Measurements from ENCODE around the gene STARD13.

STARD13 gene

GRCh38 chr13:33132644-33133440, 152.7 kb downstream of the STARD13 start:
- WGBS (ENCODE audit: extremely low coverage, insufficient coverage, low lambda C conversion rate) = no CpG with 5 or more reads among the region's 1 CpG
- Histone ChIP-seq H3K36me3 (ENCODE audit: control insufficient read depth, insufficient read depth, low read length) (no peaks in the 10 kb centered on the region), H3K4me3 (ENCODE audit: low read length) (no peak overlapping the region), H4K8ac (ENCODE audit: low read depth, low read length) (no peak overlapping the region), H2BK5ac (ENCODE audit: low read length) (no peak overlapping the region), H3K56ac (ENCODE audit: low read length) (no peak overlapping the region), H3K79me1 (ENCODE audit: low read length) (no peaks in the 10 kb centered on the region), H3K79me2 (ENCODE audit: control insufficient read depth, insufficient read depth, low read length) (no peaks in the 10 kb centered on the region), H2AK5ac (ENCODE audit: low read length) (no peak overlapping the region), H3K4ac (ENCODE audit: low read depth, low read length) (no peak overlapping the region), H3K27ac (ENCODE audit: low read depth, low read length) (no peak overlapping the region), H2BK15ac (replicated peaks; ENCODE audit: low read depth) (no peak overlapping the region), H2BK120ac (ENCODE audit: low read depth, low read length) (no peak overlapping the region), H3K27me3 (ENCODE audit: insufficient read depth, low read length, poor library complexity) (no peaks in the 10 kb centered on the region), H3K4me2 (ENCODE audit: low read length) (no peak overlapping the region), H3K18ac (ENCODE audit: low read length) (no peak overlapping the region), H3K9ac (ENCODE audit: low read length) (no peak overlapping the region), H4K5ac (ENCODE audit: low read length) (no peak overlapping the region), H3K4me1 (ENCODE audit: control insufficient read depth, low read depth, low read length) (no peaks in the 10 kb centered on the region), H3K23ac (ENCODE audit: low read length) (no peak overlapping the region)
- DNase-seq = no peak

GRCh38 chr13:33129886-33130285, 155.7 kb downstream of the STARD13 start:
- Histone ChIP-seq H4K5ac (ENCODE audit: low read length) (no peak overlapping the region), H4K8ac (ENCODE audit: low read depth, low read length) (no peak overlapping the region), H2BK120ac (ENCODE audit: low read depth, low read length) (no peak overlapping the region), H3K4me1 (ENCODE audit: control insufficient read depth, low read depth, low read length) (no peaks in the 10 kb centered on the region), H3K79me2 (ENCODE audit: control insufficient read depth, insufficient read depth, low read length) (no peaks in the 10 kb centered on the region), H3K56ac (ENCODE audit: low read length) (no peak overlapping the region), H3K23ac (ENCODE audit: low read length) (no peak overlapping the region), H3K27me3 (ENCODE audit: insufficient read depth, low read length, poor library complexity) (no peaks in the 10 kb centered on the region), H3K9ac (ENCODE audit: low read length) (no peak overlapping the region), H2BK15ac (replicated peaks; ENCODE audit: low read depth) (no peak overlapping the region), H3K18ac (ENCODE audit: low read length) (no peak overlapping the region), H3K4me3 (ENCODE audit: low read length) (no peak overlapping the region), H2AK5ac (ENCODE audit: low read length) (no peak overlapping the region), H3K27ac (ENCODE audit: low read depth, low read length) (no peak overlapping the region), H3K36me3 (ENCODE audit: control insufficient read depth, insufficient read depth, low read length) (no peaks in the 10 kb centered on the region), H3K79me1 (ENCODE audit: low read length) (no peaks in the 10 kb centered on the region), H2BK5ac (ENCODE audit: low read length) (no peak overlapping the region), H3K4ac (ENCODE audit: low read depth, low read length) (no peak overlapping the region), H3K4me2 (ENCODE audit: low read length) (no peak overlapping the region)
- DNase-seq = no peak
- WGBS (ENCODE audit: extremely low coverage, insufficient coverage, low lambda C conversion rate) = no CpG with 5 or more reads among the region's 20 CpGs

GRCh38 chr13:33129094-33129832, 156.3 kb downstream of the STARD13 start:
- Histone ChIP-seq H3K27ac (ENCODE audit: low read depth, low read length) (no peak overlapping the region), H4K5ac (ENCODE audit: low read length) (no peak overlapping the region), H3K4me1 (ENCODE audit: control insufficient read depth, low read depth, low read length) (peaks cover under 1% of the 10 kb centered on the region), H2BK120ac (ENCODE audit: low read depth, low read length) (no peak overlapping the region), H3K4me3 (ENCODE audit: low read length) (no peak overlapping the region), H2BK15ac (replicated peaks; ENCODE audit: low read depth) (no peak overlapping the region), H4K8ac (ENCODE audit: low read depth, low read length) (no peak overlapping the region), H3K79me1 (ENCODE audit: low read length) (no peaks in the 10 kb centered on the region), H2AK5ac (ENCODE audit: low read length) (no peak overlapping the region), H3K18ac (ENCODE audit: low read length) (no peak overlapping the region), H3K27me3 (ENCODE audit: insufficient read depth, low read length, poor library complexity) (no peaks in the 10 kb centered on the region), H3K79me2 (ENCODE audit: control insufficient read depth, insufficient read depth, low read length) (no peaks in the 10 kb centered on the region), H3K9ac (ENCODE audit: low read length) (no peak overlapping the region), H3K23ac (ENCODE audit: low read length) (no peak overlapping the region), H3K56ac (ENCODE audit: low read length) (no peak overlapping the region), H3K4me2 (ENCODE audit: low read length) (no peak overlapping the region), H3K4ac (ENCODE audit: low read depth, low read length) (no peak overlapping the region), H2BK5ac (ENCODE audit: low read length) (no peak overlapping the region), H3K36me3 (ENCODE audit: control insufficient read depth, insufficient read depth, low read length) (no peaks in the 10 kb centered on the region)
- WGBS (ENCODE audit: extremely low coverage, insufficient coverage, low lambda C conversion rate) = no CpG with 5 or more reads among the region's 20 CpGs
- no peak for DNase-seq

- no peak overlapping the region for H3K18ac ChIP-seq (ENCODE audit: low read length)
- H3K4ac ChIP-seq (ENCODE audit: low read depth, low read length) = no peak overlapping the region
- H2BK5ac ChIP-seq (ENCODE audit: low read length) = no peak overlapping the region
- no peaks in the 10 kb centered on the region for H3K79me1 ChIP-seq (ENCODE audit: low read length)
- no peak for DNase-seq
- no peak overlapping the region for H2AK5ac ChIP-seq (ENCODE audit: low read length)
- no peak overlapping the region for H3K56ac ChIP-seq (ENCODE audit: low read length)
- H2BK120ac ChIP-seq (ENCODE audit: low read depth, low read length) = no peak overlapping the region
- no peak overlapping the region for H3K4me2 ChIP-seq (ENCODE audit: low read length)
- H3K4me3 ChIP-seq (ENCODE audit: low read length) = no peak overlapping the region
- no peak overlapping the region for H2BK15ac ChIP-seq (replicated peaks; ENCODE audit: low read depth)
- no peaks in the 10 kb centered on the region for H3K27me3 ChIP-seq (ENCODE audit: insufficient read depth, low read length, poor library complexity)
- H3K36me3 ChIP-seq (ENCODE audit: control insufficient read depth, insufficient read depth, low read length) = no peaks in the 10 kb centered on the region
- no peak overlapping the region for H3K27ac ChIP-seq (ENCODE audit: low read depth, low read length)
- WGBS (ENCODE audit: extremely low coverage, insufficient coverage, low lambda C conversion rate) = no CpG with 5 or more reads among the region's 4 CpGs
- H4K8ac ChIP-seq (ENCODE audit: low read depth, low read length) = no peak overlapping the region
- no peak overlapping the region for H3K9ac ChIP-seq (ENCODE audit: low read length)
- H4K5ac ChIP-seq (ENCODE audit: low read length) = no peak overlapping the region
- no peaks in the 10 kb centered on the region for H3K79me2 ChIP-seq (ENCODE audit: control insufficient read depth, insufficient read depth, low read length)
- H3K4me1 ChIP-seq (ENCODE audit: control insufficient read depth, low read depth, low read length) = peaks cover 10% of the 10 kb centered on the region
- no peak overlapping the region for H3K23ac ChIP-seq (ENCODE audit: low read length)
Observed at GRCh38 chr13:33128134-33128533, 157.4 kb downstream of the STARD13 start.

- Histone ChIP-seq H4K8ac (ENCODE audit: low read depth, low read length) (no peak overlapping the region), H3K18ac (ENCODE audit: low read length) (no peak overlapping the region), H3K23ac (ENCODE audit: low read length) (no peak overlapping the region), H3K4me3 (ENCODE audit: low read length) (no peak overlapping the region), H2AK5ac (ENCODE audit: low read length) (no peak overlapping the region), H3K4ac (ENCODE audit: low read depth, low read length) (no peak overlapping the region), H3K27me3 (ENCODE audit: insufficient read depth, low read length, poor library complexity) (no peaks in the 10 kb centered on the region), H4K5ac (ENCODE audit: low read length) (no peak overlapping the region), H3K56ac (ENCODE audit: low read length) (no peak overlapping the region), H3K79me2 (ENCODE audit: control insufficient read depth, insufficient read depth, low read length) (no peaks in the 10 kb centered on the region), H3K9ac (ENCODE audit: low read length) (no peak overlapping the region), H3K27ac (ENCODE audit: low read depth, low read length) (no peak overlapping the region), H3K36me3 (ENCODE audit: control insufficient read depth, insufficient read depth, low read length) (no peaks in the 10 kb centered on the region), H3K79me1 (ENCODE audit: low read length) (no peaks in the 10 kb centered on the region), H2BK5ac (ENCODE audit: low read length) (no peak overlapping the region), H3K4me1 (ENCODE audit: control insufficient read depth, low read depth, low read length) (peaks cover 11% of the 10 kb centered on the region), H2BK120ac (ENCODE audit: low read depth, low read length) (no peak overlapping the region), H3K4me2 (ENCODE audit: low read length) (no peak overlapping the region), H2BK15ac (replicated peaks; ENCODE audit: low read depth) (no peak overlapping the region)
- DNase-seq = no peak
- no CpG with 5 or more reads among the region's 14 CpGs for WGBS (ENCODE audit: extremely low coverage, insufficient coverage, low lambda C conversion rate)
Observed at GRCh38 chr13:33127009-33127551, 158.5 kb downstream of the STARD13 start.
